K562 (cell line): ENCODE measurements around the gene ARHGAP15. TPM values are rescaled to one million over a fixed set of nuclear protein-coding genes. Genes with fewer than 3 reads are reported as not detected.

Experiments used
- ATAC-seq: fragments of 200-7000 bp; cut with Tn5 transposase; 3 replicates; pipeline ENCODE4 v1.9.1; 2020; ENCODE audit warnings: moderate library complexity
- BruUV-seq: library from RNA; stranded (reverse); fragments of 400-500 nt; replicated peaks from 2 replicates; lab custom pipeline; 2021; lab: Mats Ljungman, UMichigan
- CTCF ChIA-PET: fragments of 300-600 bp; formaldehyde crosslinking; extraction: SDS; loops from one replicate; lab custom pipeline; 2021; ENCODE audit warnings: low intra/inter-chr PET ratio; lab: Yijun Ruan, JAX
- POLR2A ChIA-PET: fragments of 300-600, 350-650 bp; sonication (Branson Sonifier 250); formaldehyde crosslinking; extraction: SDS; loops from one replicate; lab custom pipeline; 2021; ENCODE audit warnings: antibody characterized with exemption, inconsistent platforms; lab: Yijun Ruan, JAX
- DNase-seq, 4 experiments: peaks; one replicate each; pipeline versions ENCODE4 v3.0.0 to v3.0.0-alpha.2; 2011 to 2018; ENCODE audit warnings: low spot score in 3 of 4, mixed read lengths in 3 of 4; ENCODE audit errors: extremely low read depth in 1 of 4
- FAIRE-seq: peaks from 2 replicates; lab custom pipeline; 2011; peaks lifted over from hg19 to GRCh38; lab: Jason Lieb, UNC
- H2AFZ ChIP-seq: 2 replicates; pipeline ENCODE4 v1.6.0; 2011; ENCODE audit warnings: low read depth, low read length, control low read depth, inconsistent platforms
- H3K27ac ChIP-seq: fragments of 200-600 bp; 3 replicates; pipeline ENCODE4 v1.8.0; 2011; ENCODE audit warnings: low read depth, mild to moderate bottlenecking, control low read depth, inconsistent platforms, low read length, moderate library complexity, mixed read lengths; ENCODE audit errors: extremely low read depth
- H3K27me3 ChIP-seq, 2 experiments: fragments of 300-600 bp in 1 of 2; 2 replicates in 1 of 2; 3 replicates in 1 of 2; pipeline versions ENCODE4 v1.6.0 to v1.8.0; 2011; ENCODE audit warnings: inconsistent platforms in 2 of 2, low read length in 2 of 2, mild to moderate bottlenecking in 1 of 2, mixed read lengths in 1 of 2, moderate library complexity in 1 of 2; ENCODE audit not compliant: control insufficient read depth in 2 of 2, insufficient read depth in 2 of 2
- H3K36me3 ChIP-seq: fragments of 300-600 bp; 3 replicates; pipeline ENCODE4 v1.8.0; 2011; ENCODE audit warnings: mild to moderate bottlenecking, low read length, inconsistent platforms; ENCODE audit not compliant: control insufficient read depth, insufficient read depth
- H3K4me1 ChIP-seq, 2 experiments: fragments of 200-600 bp in 1 of 2; replicated peaks in 1 of 2; 2 replicates in 1 of 2; 3 replicates in 1 of 2; pipeline versions ENCODE4 v1.5.1 to v1.8.0; 2011; ENCODE audit warnings: inconsistent platforms in 2 of 2, low read length in 2 of 2, mild to moderate bottlenecking in 1 of 2, mixed read lengths in 1 of 2, moderate library complexity in 1 of 2; ENCODE audit not compliant: control insufficient read depth in 2 of 2, insufficient read depth in 2 of 2
- H3K4me2 ChIP-seq: 2 replicates; pipeline ENCODE4 v1.6.1; 2011; ENCODE audit warnings: low read length, control low read depth, inconsistent platforms, mixed read lengths; ENCODE audit not compliant: insufficient read depth
- H3K4me3 ChIP-seq: fragments of 200-600 bp; sonication (generic), shearing (Covaris generic); 2 replicates; pipeline ENCODE4 v1.5.1; 2016; ENCODE audit warnings: control low read depth, inconsistent platforms
- H3K79me2 ChIP-seq: fragments of 200-600 bp; 3 replicates; pipeline ENCODE4 v1.8.0; 2011; ENCODE audit warnings: low read length, inconsistent platforms; ENCODE audit not compliant: control insufficient read depth, insufficient read depth
- H3K9ac ChIP-seq, 2 experiments: 2 replicates each; pipeline versions ENCODE4 v1.6.0 to v1.6.1; 2011; ENCODE audit warnings: low read depth in 2 of 2, low read length in 2 of 2, control low read depth in 1 of 2, inconsistent platforms in 1 of 2, mild to moderate bottlenecking in 1 of 2, mixed read lengths in 1 of 2; ENCODE audit not compliant: insufficient read depth in 1 of 2
- H3K9me1 ChIP-seq: one replicate; pipeline ENCODE4 v1.6.0; 2011; ENCODE audit warnings: inconsistent platforms, mild to moderate bottlenecking, low read length, moderate library complexity; ENCODE audit not compliant: control insufficient read depth, insufficient read depth
- H3K9me3 ChIP-seq: replicated peaks from 2 replicates; pipeline ENCODE4 v1.5.1; 2011; ENCODE audit warnings: low read depth, low read length, inconsistent platforms; ENCODE audit not compliant: control insufficient read depth, insufficient read depth
- H4K20me1 ChIP-seq: replicated peaks from 2 replicates; pipeline ENCODE4 v1.6.1; 2011; ENCODE audit warnings: low read length, inconsistent platforms, mixed read lengths; ENCODE audit not compliant: control insufficient read depth, insufficient read depth
- GATAD2A ChIP-seq: fragments of 450-650 bp; IDR thresholded peaks from 2 replicates; pipeline ENCODE4 v1.6.1; 2017
- HEY1 ChIP-seq: fragments of 250-450 bp; sonication (Bioruptor Pico); IDR thresholded peaks from 2 replicates; pipeline ENCODE4 v1.5.0; 2020; ENCODE audit warnings: mild to moderate bottlenecking, moderate library complexity, borderline replicate concordance
- SAFB2 ChIP-seq: fragments of 200-400 bp; formaldehyde crosslinking; IDR thresholded peaks from 2 replicates; pipeline ENCODE4 v1.6.1; 2018; ENCODE audit warnings: borderline replicate concordance, low read length, low read depth, moderate library complexity; ENCODE audit not compliant: severe bottlenecking
- TAF15 ChIP-seq: fragments of 200-400 bp; formaldehyde crosslinking; IDR thresholded peaks from 2 replicates; pipeline ENCODE4 v1.6.1; 2017; ENCODE audit warnings: mild to moderate bottlenecking, low read depth, low read length, moderate library complexity
- TCFL5 ChIP-seq: fragments of 250-450 bp; sonication (Bioruptor Pico); conservative IDR thresholded peaks from 2 replicates; pipeline ENCODE4 v1.6.1; 2021; ENCODE audit warnings: mild to moderate bottlenecking, moderate library complexity, matching md5 sums
- ZNF263 ChIP-seq: sonication (generic); formaldehyde crosslinking; IDR thresholded peaks from 2 replicates; pipeline ENCODE4 v1.8.0; 2022; ENCODE audit warnings: mild to moderate bottlenecking, missing genetic modification reagents, borderline replicate concordance
- ZNF445 ChIP-seq: fragments of 250-450 bp; sonication (Bioruptor Pico); IDR thresholded peaks from 2 replicates; pipeline ENCODE4 v1.4.0; 2020; ENCODE audit warnings: low read depth, mild to moderate bottlenecking, moderate library complexity
- ZNF507 ChIP-seq: conservative IDR thresholded peaks from 2 replicates; pipeline ENCODE4 v1.6.1; 2017; ENCODE audit warnings: missing genetic modification characterization, missing compliant biosample characterization
- ZNF766 ChIP-seq: fragments of 200-800 bp; sonication (Bioruptor generic); conservative IDR thresholded peaks from 2 replicates; pipeline ENCODE4 v1.6.1; 2016; ENCODE audit warnings: missing genetic modification characterization, missing compliant biosample characterization
- WGBS: fragments of 100-300 bp; shearing (Covaris generic); methylation state at CpG from one replicate; pipeline ENCODE4 v1.1.6; 2016; ENCODE audit warnings: low coverage, mixed read lengths; ENCODE audit not compliant: insufficient coverage; ENCODE audit errors: missing lambda C conversion rate; 5-methylcytosine and 5-hydroxymethylcytosine counted together
- in situ Hi-C: fragments of 300-500 bp; cut with MboI; formaldehyde crosslinking; loops from 4 replicates; pipeline ENCODE4 v1.15.0; 2018; ENCODE audit warnings: inconsistent platforms, mixed read lengths
- intact Hi-C: fragments of 100-400 bp; cut with micrococcal nuclease; formaldehyde crosslinking; loops from 2 replicates; pipeline ENCODE4 v1.14.2; 2022
- polyA plus RNA-seq, 8 experiments: library from polyadenylated mRNA; depleted of rRNA in 4 of 8; stranded (reverse) in 5 of 8; unstranded in 3 of 8; fragments of >200 nt; fragmentation: Nextera tagmentation in 2 of 8; fragmentation: Illumina TruSeq in 1 of 8; extraction: Ambion mirVana in 2 of 8; extraction: Trizol in 1 of 8; gene quantifications; 2 replicates each; pipeline versions ENCODE4 v1.2.1 to v1.2.3, GENCODE V29; 2011 to 2014; ENCODE audit warnings: inconsistent platforms in 1 of 8, missing spikeins in 1 of 8
- total RNA-seq, 7 experiments: library from RNA; depleted of rRNA in 6 of 7; stranded (reverse); fragments of >200 nt in 6 of 7; fragmentation: Illumina TruSeq in 2 of 7; extraction: Trizol in 2 of 7; gene quantifications; 2 replicates each; pipeline versions ENCODE4 v1.2.1 to v1.2.3, GENCODE V29; 2011 to 2021; ENCODE audit warnings: low replicate concordance in 1 of 7
- TF ChIP-seq, protein P1 (sequence below), 2 experiments: fragments of 450-650 bp in 1 of 2; sonication (generic) in 1 of 2; formaldehyde crosslinking in 1 of 2; IDR thresholded peaks in 1 of 2; conservative IDR thresholded peaks in 1 of 2; 2 replicates each; pipeline versions ENCODE4 v1.6.1 to v1.8.1; 2016 to 2023; ENCODE audit warnings: mild to moderate bottlenecking in 2 of 2, moderate library complexity in 2 of 2, inconsistent platforms in 1 of 2, missing genetic modification reagents in 1 of 2
- TF ChIP-seq, protein P2 (sequence below): conservative IDR thresholded peaks from 2 replicates; pipeline ENCODE4 v1.6.1; 2011; ENCODE audit warnings: low read depth, mild to moderate bottlenecking, low read length; ENCODE audit not compliant: control insufficient read depth
- TF ChIP-seq, protein P3 (sequence below), 2 experiments: IDR thresholded peaks; 2 replicates each; pipeline ENCODE4 v1.6.1; 2011; ENCODE audit warnings: borderline replicate concordance in 1 of 2, control low read depth in 1 of 2, low read depth in 1 of 2, low read length in 1 of 2, mild to moderate bottlenecking in 1 of 2, mixed read lengths in 1 of 2, moderate library complexity in 1 of 2; ENCODE audit not compliant: insufficient read depth in 1 of 2, insufficient read length in 1 of 2, poor library complexity in 1 of 2, severe bottlenecking in 1 of 2; ENCODE audit errors: extremely low read depth in 1 of 2
- TF ChIP-seq, protein P4 (sequence below): sonication (generic); formaldehyde crosslinking; IDR thresholded peaks from 2 replicates; pipeline ENCODE4 v1.5.0; 2020; ENCODE audit warnings: missing genetic modification reagents
- TF ChIP-seq, protein P5 (sequence below): fragments of 450-650 bp; IDR thresholded peaks from 2 replicates; pipeline ENCODE4 v1.6.1; 2016; ENCODE audit warnings: borderline replicate concordance
- TF ChIP-seq, protein P6 (sequence below): fragments of 250-450 bp; sonication (Bioruptor Pico); IDR thresholded peaks from 2 replicates; pipeline ENCODE4 v1.9.0; 2021; ENCODE audit warnings: mild to moderate bottlenecking

Gene ARHGAP15
- total and polyA plus RNA-seq, 9 of the 15 experiments (the other 6 are each of a cell fraction or from before 2014, with no cell fraction given): 1.5 to 17.9 (median 7.9) TPM

DNA sequence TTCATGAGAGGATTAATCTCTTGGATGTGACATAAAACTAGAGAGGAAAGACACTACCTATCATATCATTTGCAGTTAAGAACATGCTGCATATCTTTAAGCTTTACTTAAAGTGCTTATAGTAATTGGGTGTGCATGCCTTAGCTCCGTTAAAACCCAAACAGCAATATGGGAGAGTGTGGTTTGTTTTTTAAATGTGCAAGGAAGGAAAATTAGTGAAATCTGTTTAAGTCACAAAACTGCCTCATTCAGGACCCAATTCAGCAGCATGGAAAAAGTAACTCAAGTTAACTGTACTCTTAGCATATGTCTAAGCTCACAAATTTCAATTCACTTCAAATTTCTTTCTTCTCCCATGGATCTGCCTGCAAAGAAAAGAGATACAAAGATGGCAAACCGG is 182.2 kb downstream of the ARHGAP15 start:
- in situ Hi-C loops (no loop called here), intact Hi-C loops (no loop called here)
- Histone ChIP-seq H3K27me3 (no peaks in the 10 kb centered on the region), H3K36me3 (no peaks in the 10 kb centered on the region), H2AFZ (no peak overlapping the region), H3K9me3 (no peaks in the 10 kb centered on the region), H3K9me1 (no peaks in the 10 kb centered on the region), H3K4me2 (no peak overlapping the region), H3K27ac (no peak overlapping the region), H4K20me1 (no peaks in the 10 kb centered on the region), H3K79me2 (no peaks in the 10 kb centered on the region), H3K4me3 (no peak overlapping the region), H3K4me1 (no peaks in the 10 kb centered on the region; a peak in 1 of 5 replicates), H3K9ac (no peak overlapping the region)
- no peak for DNase-seq
- no TSS peak for BruUV-seq
- FAIRE-seq: no peak
- 2% methylated on average over 2 of the region's 2 CpGs for WGBS
- ChIA-PET CTCF (no interaction called here), POLR2A (interaction anchor here (0.6 kb wide), 1 partner anchor 138 kb away, joined by 4 read pairs; no protein-coding TSS in a partner anchor)
- ATAC-seq: no peak
- no peak for TF ChIP-seq ZNF445 (CRISPR knock-in tag)
- no peak for TF ChIP-seq ZNF507 (tag)
- no peak for TF ChIP-seq SAFB2
- no peak for TF ChIP-seq TAF15
- no peak for TF ChIP-seq ZNF263 (CRISPR knock-in tag)
- TF ChIP-seq GATAD2A: no peak
- TF ChIP-seq, protein P1, sequence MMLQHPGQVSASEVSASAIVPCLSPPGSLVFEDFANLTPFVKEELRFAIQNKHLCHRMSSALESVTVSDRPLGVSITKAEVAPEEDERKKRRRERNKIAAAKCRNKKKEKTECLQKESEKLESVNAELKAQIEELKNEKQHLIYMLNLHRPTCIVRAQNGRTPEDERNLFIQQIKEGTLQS (IDR thresholded peaks at IDR 0.05): no peak
- TF ChIP-seq, protein P1 (CRISPR knock-in tag; conservative IDR thresholded peaks at IDR 0.05): no peak
- TF ChIP-seq, protein P2, sequence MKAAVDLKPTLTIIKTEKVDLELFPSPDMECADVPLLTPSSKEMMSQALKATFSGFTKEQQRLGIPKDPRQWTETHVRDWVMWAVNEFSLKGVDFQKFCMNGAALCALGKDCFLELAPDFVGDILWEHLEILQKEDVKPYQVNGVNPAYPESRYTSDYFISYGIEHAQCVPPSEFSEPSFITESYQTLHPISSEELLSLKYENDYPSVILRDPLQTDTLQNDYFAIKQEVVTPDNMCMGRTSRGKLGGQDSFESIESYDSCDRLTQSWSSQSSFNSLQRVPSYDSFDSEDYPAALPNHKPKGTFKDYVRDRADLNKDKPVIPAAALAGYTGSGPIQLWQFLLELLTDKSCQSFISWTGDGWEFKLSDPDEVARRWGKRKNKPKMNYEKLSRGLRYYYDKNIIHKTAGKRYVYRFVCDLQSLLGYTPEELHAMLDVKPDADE: no peak
- TF ChIP-seq, protein P3, sequence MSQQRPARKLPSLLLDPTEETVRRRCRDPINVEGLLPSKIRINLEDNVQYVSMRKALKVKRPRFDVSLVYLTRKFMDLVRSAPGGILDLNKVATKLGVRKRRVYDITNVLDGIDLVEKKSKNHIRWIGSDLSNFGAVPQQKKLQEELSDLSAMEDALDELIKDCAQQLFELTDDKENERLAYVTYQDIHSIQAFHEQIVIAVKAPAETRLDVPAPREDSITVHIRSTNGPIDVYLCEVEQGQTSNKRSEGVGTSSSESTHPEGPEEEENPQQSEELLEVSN (IDR thresholded peaks at IDR 0.05; ENCODE audit: borderline replicate concordance in 1 of 2, extremely low read depth in 1 of 2, insufficient read depth in 1 of 2, insufficient read length in 1 of 2, low read depth in 1 of 2, low read length in 1 of 2, poor library complexity in 1 of 2, severe bottlenecking in 1 of 2): no peak
- no peak for TF ChIP-seq TCFL5
- TF ChIP-seq, protein P4, sequence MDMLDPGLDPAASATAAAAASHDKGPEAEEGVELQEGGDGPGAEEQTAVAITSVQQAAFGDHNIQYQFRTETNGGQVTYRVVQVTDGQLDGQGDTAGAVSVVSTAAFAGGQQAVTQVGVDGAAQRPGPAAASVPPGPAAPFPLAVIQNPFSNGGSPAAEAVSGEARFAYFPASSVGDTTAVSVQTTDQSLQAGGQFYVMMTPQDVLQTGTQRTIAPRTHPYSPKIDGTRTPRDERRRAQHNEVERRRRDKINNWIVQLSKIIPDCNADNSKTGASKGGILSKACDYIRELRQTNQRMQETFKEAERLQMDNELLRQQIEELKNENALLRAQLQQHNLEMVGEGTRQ (CRISPR knock-in tag): no peak
- TF ChIP-seq, protein P5, sequence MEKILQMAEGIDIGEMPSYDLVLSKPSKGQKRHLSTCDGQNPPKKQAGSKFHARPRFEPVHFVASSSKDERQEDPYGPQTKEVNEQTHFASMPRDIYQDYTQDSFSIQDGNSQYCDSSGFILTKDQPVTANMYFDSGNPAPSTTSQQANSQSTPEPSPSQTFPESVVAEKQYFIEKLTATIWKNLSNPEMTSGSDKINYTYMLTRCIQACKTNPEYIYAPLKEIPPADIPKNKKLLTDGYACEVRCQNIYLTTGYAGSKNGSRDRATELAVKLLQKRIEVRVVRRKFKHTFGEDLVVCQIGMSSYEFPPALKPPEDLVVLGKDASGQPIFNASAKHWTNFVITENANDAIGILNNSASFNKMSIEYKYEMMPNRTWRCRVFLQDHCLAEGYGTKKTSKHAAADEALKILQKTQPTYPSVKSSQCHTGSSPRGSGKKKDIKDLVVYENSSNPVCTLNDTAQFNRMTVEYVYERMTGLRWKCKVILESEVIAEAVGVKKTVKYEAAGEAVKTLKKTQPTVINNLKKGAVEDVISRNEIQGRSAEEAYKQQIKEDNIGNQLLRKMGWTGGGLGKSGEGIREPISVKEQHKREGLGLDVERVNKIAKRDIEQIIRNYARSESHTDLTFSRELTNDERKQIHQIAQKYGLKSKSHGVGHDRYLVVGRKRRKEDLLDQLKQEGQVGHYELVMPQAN: no peak
- TF ChIP-seq HEY1 (CRISPR knock-in tag): no peak
- no peak for TF ChIP-seq ZNF766 (CRISPR knock-in tag)
- TF ChIP-seq, protein P6, sequence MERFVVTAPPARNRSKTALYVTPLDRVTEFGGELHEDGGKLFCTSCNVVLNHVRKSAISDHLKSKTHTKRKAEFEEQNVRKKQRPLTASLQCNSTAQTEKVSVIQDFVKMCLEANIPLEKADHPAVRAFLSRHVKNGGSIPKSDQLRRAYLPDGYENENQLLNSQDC (CRISPR knock-in tag): no peak
